SU-DHL-6 (cell line): ENCODE results near the gene TMEM116.
"Not testable (repeated sequence)": the region's sequence is repeated elsewhere in the genome, so short reads cannot be mapped to it uniquely, and the experiment has no call there.

Experiments
- H2AFZ ChIP-seq: fragments of 200-600 bp; sonication (generic); 2 replicates; pipeline ENCODE4 v1.6.1; 2014; ENCODE audit warnings: low read depth, mild to moderate bottlenecking, moderate library complexity, mixed read lengths, antibody characterized with exemption, low read length; ENCODE audit not compliant: severe bottlenecking
- H3F3A ChIP-seq: fragments of 200-600 bp; shearing (Covaris generic); 2 replicates; pipeline ENCODE4 v1.6.0; 2016; ENCODE audit warnings: antibody characterized with exemption, mild to moderate bottlenecking; ENCODE audit not compliant: insufficient read depth
- H3K27ac ChIP-seq: fragments of 200-600 bp; sonication (generic); 2 replicates; pipeline ENCODE4 v1.5.1; 2016; ENCODE audit warnings: low read depth, mild to moderate bottlenecking, low read length, moderate library complexity, mixed read lengths
- H3K27me3 ChIP-seq: fragments of 200-600 bp; sonication (generic), shearing (Covaris generic); 2 replicates; pipeline ENCODE4 v1.6.0; 2014; ENCODE audit warnings: mild to moderate bottlenecking, low read length
- H3K36me3 ChIP-seq: fragments of 200-600 bp; sonication (generic); 2 replicates; pipeline ENCODE4 v1.6.1; 2014; ENCODE audit warnings: mild to moderate bottlenecking, low read length, mixed read lengths
- H3K4me2 ChIP-seq: fragments of 300-600, 200-600 bp; shearing (Covaris generic), sonication (generic); 2 replicates; pipeline ENCODE4 v1.6.0; 2014; ENCODE audit warnings: low read length, low read depth, mild to moderate bottlenecking; ENCODE audit not compliant: poor library complexity, severe bottlenecking
- H3K4me3 ChIP-seq: fragments of 200-600 bp; sonication (generic); 2 replicates; pipeline ENCODE4 v1.5.1; 2014; ENCODE audit warnings: antibody characterized with exemption, low read length, mild to moderate bottlenecking, mixed read lengths; ENCODE audit not compliant: insufficient read depth, poor library complexity, severe bottlenecking
- H3K79me2 ChIP-seq: fragments of 200-600 bp; sonication (generic); 2 replicates; pipeline ENCODE4 v1.6.1; 2014; ENCODE audit warnings: mild to moderate bottlenecking, low read length, moderate library complexity; ENCODE audit not compliant: insufficient read depth
- H3K9ac ChIP-seq: fragments of 200-600 bp; sonication (generic); 2 replicates; pipeline ENCODE4 v1.7.0; 2014; ENCODE audit warnings: mild to moderate bottlenecking, low read length
- H3K9me2 ChIP-seq: fragments of 200-600 bp; sonication (generic); replicated peaks from 2 replicates; pipeline ENCODE4 v1.6.1; 2014; ENCODE audit warnings: low read length; ENCODE audit not compliant: insufficient read depth
- H3K9me3 ChIP-seq: fragments of 200-600 bp; sonication (generic); 2 replicates; pipeline ENCODE4 v1.6.1; 2014; ENCODE audit warnings: low read length, mixed read lengths; ENCODE audit not compliant: insufficient read depth
- H4K20me1 ChIP-seq: fragments of 200-600 bp; sonication (generic); 2 replicates; pipeline ENCODE4 v1.6.1; 2014; ENCODE audit warnings: low read depth, mild to moderate bottlenecking, antibody characterized with exemption, low read length, moderate library complexity, mixed read lengths
- EZH2phosphoT487 ChIP-seq: fragments of 200-600 bp; sonication (generic), shearing (Covaris generic); conservative IDR thresholded peaks from 2 replicates; pipeline ENCODE4 v1.6.1; 2018; ENCODE audit warnings: mild to moderate bottlenecking, antibody characterized with exemption, low read length, moderate library complexity, mixed read lengths
- TF ChIP-seq, protein P1 (sequence below): fragments of 200-600 bp; sonication (generic); IDR thresholded peaks from one replicate; pipeline ENCODE4 v1.5.1; 2017; ENCODE audit warnings: antibody characterized with exemption, mild to moderate bottlenecking, low read length, moderate library complexity; ENCODE audit not compliant: insufficient read depth, poor library complexity, severe bottlenecking

Gene TMEM116

DNA sequence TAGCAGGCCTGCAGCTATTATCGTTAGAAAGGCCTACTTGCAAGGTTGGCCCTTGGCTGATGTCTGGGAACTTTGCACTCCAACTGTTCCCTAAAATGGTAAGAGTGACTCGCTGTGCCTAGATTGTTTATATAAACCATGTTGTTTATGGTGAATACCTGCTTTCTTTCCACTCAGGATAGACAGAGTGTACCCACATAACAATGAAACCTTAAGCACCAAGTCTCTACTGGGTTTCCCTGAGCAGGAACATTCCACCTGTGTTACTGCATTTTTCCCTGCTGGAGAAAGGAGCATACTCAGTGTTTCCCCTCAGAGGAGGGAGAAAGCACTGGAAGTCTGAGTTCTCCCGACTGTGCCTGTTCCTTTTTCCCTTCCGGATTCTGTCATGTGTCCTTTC, 33.0 kb upstream of the TMEM116 start:
- H3K9ac ChIP-seq = no peak overlapping the region
- no peak overlapping the region for H2AFZ ChIP-seq
- no peak overlapping the region for H3K4me3 ChIP-seq
- no peaks in the 10 kb centered on the region for H4K20me1 ChIP-seq
- H3K4me2 ChIP-seq = no peak overlapping the region
- TF ChIP-seq EZH2phosphoT487 = no peak
- TF ChIP-seq, protein P1, sequence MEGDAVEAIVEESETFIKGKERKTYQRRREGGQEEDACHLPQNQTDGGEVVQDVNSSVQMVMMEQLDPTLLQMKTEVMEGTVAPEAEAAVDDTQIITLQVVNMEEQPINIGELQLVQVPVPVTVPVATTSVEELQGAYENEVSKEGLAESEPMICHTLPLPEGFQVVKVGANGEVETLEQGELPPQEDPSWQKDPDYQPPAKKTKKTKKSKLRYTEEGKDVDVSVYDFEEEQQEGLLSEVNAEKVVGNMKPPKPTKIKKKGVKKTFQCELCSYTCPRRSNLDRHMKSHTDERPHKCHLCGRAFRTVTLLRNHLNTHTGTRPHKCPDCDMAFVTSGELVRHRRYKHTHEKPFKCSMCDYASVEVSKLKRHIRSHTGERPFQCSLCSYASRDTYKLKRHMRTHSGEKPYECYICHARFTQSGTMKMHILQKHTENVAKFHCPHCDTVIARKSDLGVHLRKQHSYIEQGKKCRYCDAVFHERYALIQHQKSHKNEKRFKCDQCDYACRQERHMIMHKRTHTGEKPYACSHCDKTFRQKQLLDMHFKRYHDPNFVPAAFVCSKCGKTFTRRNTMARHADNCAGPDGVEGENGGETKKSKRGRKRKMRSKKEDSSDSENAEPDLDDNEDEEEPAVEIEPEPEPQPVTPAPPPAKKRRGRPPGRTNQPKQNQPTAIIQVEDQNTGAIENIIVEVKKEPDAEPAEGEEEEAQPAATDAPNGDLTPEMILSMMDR = no peak
- 0 out of 2 replicates have a peak, but pooled peaks cover 8% of the 10 kb centered on the region for H3F3A ChIP-seq
- peaks cover 56% of the 10 kb centered on the region for H3K36me3 ChIP-seq
- no peaks in the 10 kb centered on the region for H3K79me2 ChIP-seq
- no peaks in the 10 kb centered on the region for H3K9me2 ChIP-seq
- no peaks in the 10 kb centered on the region for H3K9me3 ChIP-seq
- no peak overlapping the region for H3K27ac ChIP-seq
- no peaks in the 10 kb centered on the region for H3K27me3 ChIP-seq

DNA sequence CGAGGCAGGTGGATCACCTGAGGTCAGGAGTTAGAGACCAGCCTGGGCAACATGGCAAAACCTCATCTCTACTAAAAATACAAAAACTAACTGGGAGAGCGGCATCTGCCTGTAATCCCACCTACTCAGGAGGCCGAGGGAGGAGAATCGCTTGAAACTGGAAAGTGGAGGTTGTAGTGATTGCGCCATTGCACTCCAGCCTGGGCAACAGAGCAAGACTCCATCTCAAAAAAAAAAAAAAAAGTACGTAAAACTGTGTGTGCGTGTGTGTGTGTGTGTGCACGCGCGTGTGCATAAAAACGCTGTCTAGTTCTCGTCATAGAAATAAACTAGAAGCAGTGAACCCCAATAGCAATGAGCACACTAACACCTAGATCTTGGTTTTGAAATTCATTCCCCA, 23.6 kb upstream of the TMEM116 start:
- H3K9me2 ChIP-seq, H2AFZ ChIP-seq, H3K4me3 ChIP-seq, H3K4me2 ChIP-seq, H3K27me3 ChIP-seq, H3K9me3 ChIP-seq, H3K79me2 ChIP-seq, H3F3A ChIP-seq, H3K27ac ChIP-seq, H3K9ac ChIP-seq, H4K20me1 ChIP-seq: not testable (repeated sequence)
- H3K36me3 ChIP-seq = peaks cover 53% of the 10 kb centered on the region

DNA sequence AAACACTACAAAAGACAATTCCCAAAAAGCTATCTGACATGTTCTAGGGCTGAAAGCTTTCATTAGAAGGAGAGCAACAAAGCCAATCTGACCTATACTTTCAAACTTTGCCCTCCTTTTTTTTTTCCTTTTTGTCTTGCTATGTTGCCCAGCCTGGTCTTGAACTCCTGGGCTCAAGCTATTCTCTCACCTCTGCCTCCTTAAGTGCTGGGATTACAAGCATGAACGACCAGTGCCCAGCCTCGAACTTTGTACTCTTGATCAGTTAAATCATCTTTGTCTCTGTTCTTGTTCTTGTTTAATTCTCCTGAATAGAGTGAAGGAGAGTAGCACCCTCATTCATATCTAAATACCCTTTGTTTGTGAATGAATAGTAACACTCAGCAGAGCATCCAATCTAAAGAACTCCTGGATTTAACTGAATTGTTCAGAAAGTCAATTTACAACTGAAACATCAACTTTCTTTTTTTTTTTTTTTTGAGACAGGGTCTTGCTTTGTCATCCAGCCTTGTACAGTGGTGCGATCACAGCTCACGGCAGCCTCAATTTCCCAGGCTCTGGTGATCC, 22.3 kb upstream of the TMEM116 start:
- Histone ChIP-seq H4K20me1 (no peaks in the 10 kb centered on the region), H3F3A (peaks cover 7% of the 10 kb centered on the region), H3K4me3 (no peak overlapping the region), H3K9me2 (no peaks in the 10 kb centered on the region), H3K36me3 (peaks cover 57% of the 10 kb centered on the region), H2AFZ (no peak overlapping the region), H3K27ac (no peak overlapping the region), H3K27me3 (no peaks in the 10 kb centered on the region), H3K4me2 (no peak overlapping the region), H3K9ac (no peak overlapping the region), H3K79me2 (no peaks in the 10 kb centered on the region), H3K9me3 (no peaks in the 10 kb centered on the region)
- TF ChIP-seq, protein P1 = no peak
- TF ChIP-seq EZH2phosphoT487 = no peak

DNA sequence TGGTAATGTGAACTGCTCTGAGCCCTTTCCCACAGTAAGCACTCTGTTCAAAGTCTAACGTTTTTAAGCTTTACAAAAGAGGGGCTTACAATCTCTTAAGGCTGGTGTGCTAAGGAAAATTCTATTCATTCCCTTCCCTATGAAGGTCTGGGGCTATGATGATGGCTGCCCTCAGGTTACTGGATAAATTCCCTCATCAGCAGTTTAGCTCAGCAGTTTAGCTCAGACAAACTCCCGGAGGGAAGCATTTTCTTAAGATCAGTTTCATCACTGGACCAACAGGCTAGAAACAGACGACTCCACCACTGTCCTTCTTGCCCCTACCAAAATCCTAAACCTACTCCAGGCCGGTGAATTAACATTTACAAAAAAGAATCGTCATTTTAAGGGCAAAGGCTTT, 19.3 kb upstream of the TMEM116 start:
- Histone ChIP-seq H3K9me3 (no peaks in the 10 kb centered on the region), H3K4me3 (no peak overlapping the region), H3K27ac (no peak overlapping the region), H3K4me2 (no peak overlapping the region), H3K9me2 (no peaks in the 10 kb centered on the region), H3K9ac (no peak overlapping the region), H3K27me3 (no peaks in the 10 kb centered on the region), H3F3A (peaks cover 10% of the 10 kb centered on the region), H3K79me2 (no peaks in the 10 kb centered on the region), H3K36me3 (peaks cover 65% of the 10 kb centered on the region), H2AFZ (no peak overlapping the region), H4K20me1 (no peaks in the 10 kb centered on the region)
- TF ChIP-seq, protein P1 = no peak
- TF ChIP-seq EZH2phosphoT487 = no peak
